Testis (tissue), 3 donors: ENCODE data around the gene LDAF1. TPM values are rescaled to one million over a fixed set of nuclear protein-coding genes. Genes with fewer than 3 reads are reported as not detected.
"Not testable (repeated sequence)": the region's sequence is repeated elsewhere in the genome, so short reads cannot be mapped to it uniquely, and the experiment has no call there.

Source experiments
- DNase-seq: peaks from one replicate; pipeline ENCODE4 v3.0.0-alpha.2; 2019
- H3K27ac ChIP-seq, 2 donors: fragments of 200-600 bp; sonication (generic); one replicate each; pipeline ENCODE4 v1.5.1; 2019
- H3K27me3 ChIP-seq: fragments of 200-600 bp; sonication (generic); one replicate; pipeline ENCODE4 v1.5.1; 2019
- H3K36me3 ChIP-seq: fragments of 200-600 bp; sonication (generic); one replicate; pipeline ENCODE4 v1.5.1; 2017; ENCODE audit warnings: low read depth; ENCODE audit errors: missing control alignments
- H3K4me1 ChIP-seq: fragments of 200-600 bp; sonication (generic); one replicate; pipeline ENCODE4 v1.5.1; 2019
- H3K4me3 ChIP-seq, 2 donors: fragments of 200-600 bp; sonication (generic); one replicate each; pipeline ENCODE4 v1.5.1; 2017 to 2019
- H3K9me3 ChIP-seq: fragments of 200-600 bp; sonication (generic); one replicate; pipeline ENCODE4 v1.5.1; 2017
- CTCF ChIP-seq, 3 experiments: fragments of 450-650 bp in 2 of 3; fragments of 200-600 bp in 1 of 3; sonication (generic) in 1 of 3; IDR thresholded peaks; one replicate each; pipeline ENCODE4 v1.5.1; 2016 to 2019; ENCODE audit warnings: antibody characterized with exemption in 3 of 3, mild to moderate bottlenecking in 2 of 3, moderate library complexity in 1 of 3
- POLR2A ChIP-seq: fragments of 450-650 bp; IDR thresholded peaks from one replicate; pipeline ENCODE4 v1.6.1; 2017; ENCODE audit warnings: antibody characterized with exemption, mild to moderate bottlenecking, moderate library complexity
- WGBS, 2 donors: methylation state at CpG; one replicate each; pipeline ENCODE4 v1.1.5; 2018; 5-methylcytosine and 5-hydroxymethylcytosine counted together
- intact Hi-C: fragments of 100-400 bp; cut with DNase I; formaldehyde crosslinking; loops from one replicate; pipeline ENCODE4 v1.15.1; 2023; ENCODE audit warnings: low total_unique reads
- polyA plus RNA-seq: library from polyadenylated mRNA; stranded (reverse); fragments of 350-450 nt; fragmentation: Illumina TruSeq; extraction: RNeasy Lipid Tissue Mini Kit (QIAGEN cat#74804); gene quantifications from one replicate; pipeline ENCODE4 v1.2.3, GENCODE V29; 2014; ENCODE audit warnings: low read depth, low replicate concordance; ENCODE audit not compliant: insufficient read depth
- total RNA-seq, 2 donors: library from RNA; depleted of rRNA; stranded (reverse); fragments of >200 nt; gene quantifications; one replicate each; pipeline ENCODE4 v1.2.3, GENCODE V29; 2016

LDAF1 gene
- total and polyA plus RNA-seq, 3 donors from 2014 or later = 22.8 to 131 (median 54.2) TPM

- 61 to 66% methylated on average over 5 of the region's 5 CpGs for WGBS, 2 donors
- no peaks in the 10 kb centered on the region for H3K36me3 ChIP-seq
- intact Hi-C loops = no loop called here
- no peak for TF ChIP-seq POLR2A
- H3K4me1 ChIP-seq = no peaks in the 10 kb centered on the region
- DNase-seq = no peak
- no peak overlapping the region for H3K4me3 ChIP-seq
- no peak overlapping the region for H3K27ac ChIP-seq
- no peaks in the 10 kb centered on the region for H3K9me3 ChIP-seq
- H3K27me3 ChIP-seq = no peaks in the 10 kb centered on the region
Measured at GRCh38 chr16:21145738-21146137, 12.7 kb upstream of the LDAF1 start.

- 35 to 49% methylated on average over 5 to 8 of the region's 8 CpGs for WGBS, 2 donors
- Histone ChIP-seq H3K4me1 (no peaks in the 10 kb centered on the region), H3K27me3 (no peaks in the 10 kb centered on the region), H3K9me3 (no peaks in the 10 kb centered on the region), H3K4me3 (no peak within 1 kb of the TSS), H3K36me3 (no peaks in the 10 kb centered on the region), H3K27ac (no peak within 1 kb of the TSS)
- TF ChIP-seq POLR2A (no peak), CTCF (IDR thresholded peaks at IDR 0.05) (no peak)
- no peak for DNase-seq
- intact Hi-C loops = loop anchor here (10.0 kb wide), 1 partner anchor 154 kb away; no protein-coding TSS in a partner anchor
Measured at GRCh38 chr16:21150375-21151001, 8.0 kb upstream of the LDAF1 start, which contains the start of gene DNAH3. Gene DNAH3 (minus strand): TSS chr16:21150846. CDS start chr16:21150319, 527 bp downstream.

- H3K4me3 ChIP-seq = peak overlapping the region; percentile 15 to 43
- H3K27ac ChIP-seq, DNase-seq, H3K9me3 ChIP-seq, H3K36me3 ChIP-seq, H3K4me1 ChIP-seq, H3K27me3 ChIP-seq: not testable (repeated sequence)
- 62 to 77% methylated on average over 14 to 51 of the region's 51 CpGs for WGBS, 2 donors
- intact Hi-C loops = loop anchor here (10.0 kb wide), 1 partner anchor 152 kb away; no protein-coding TSS in a partner anchor
Measured at GRCh38 chr16:21152160-21153030, 6.1 kb upstream of the LDAF1 start.

GRCh38 chr16:21153124-21153729 lies 5.2 kb upstream of the LDAF1 start:
- not testable (repeated sequence) for H3K4me1 ChIP-seq, H3K9me3 ChIP-seq, H3K36me3 ChIP-seq, H3K27me3 ChIP-seq, H3K27ac ChIP-seq
- 70 to 85% methylated on average over 10 to 11 of the region's 11 CpGs for WGBS, 2 donors
- peak overlapping the region in 1 of 2 donors; percentile 43 for H3K4me3 ChIP-seq
- DNase-seq = peak; percentile 38
- intact Hi-C loops = loop anchor here (10.0 kb wide), 1 partner anchor 152 kb away; no protein-coding TSS in a partner anchor

- not testable (repeated sequence) for DNase-seq, H3K4me3 ChIP-seq, H3K9me3 ChIP-seq, H3K36me3 ChIP-seq, H3K27me3 ChIP-seq, H3K27ac ChIP-seq
- WGBS, 2 donors = 54 to 75% methylated on average over 1 of the region's 1 CpG
- H3K4me1 ChIP-seq = peaks cover 11% of the 10 kb centered on the region
- intact Hi-C loops = loop anchor here (10.0 kb wide), 1 partner anchor 149 kb away; no protein-coding TSS in a partner anchor
Measured at GRCh38 chr16:21156011-21156410, 2.5 kb upstream of the LDAF1 start.

GRCh38 chr16:21156767-21157467 lies 1.6 kb upstream of the LDAF1 start:
- 58% methylated on average over 6 of the region's 6 CpGs for whole genome bisulfite sequencing, 2 donors
- H3K27ac ChIP-seq = no peak overlapping the region
- intact Hi-C loops = loop anchor here (10.0 kb wide), 1 partner anchor 148 kb away; no protein-coding TSS in a partner anchor
- DNase-seq = peak; percentile 50
- no peaks in the 10 kb centered on the region for H3K27me3 ChIP-seq
- TF ChIP-seq POLR2A = no peak
- peak; percentile 43 to 57 (median 46) for TF ChIP-seq CTCF (IDR thresholded peaks at IDR 0.05)
- H3K4me1 ChIP-seq = peaks cover 16% of the 10 kb centered on the region
- no peak overlapping the region for H3K4me3 ChIP-seq
- no peaks in the 10 kb centered on the region for H3K36me3 ChIP-seq
- no peaks in the 10 kb centered on the region for H3K9me3 ChIP-seq
